A673 (cell line): Measurements from ENCODE around the gene ACOT4.
"Not testable (repeated sequence)": the region's sequence is repeated elsewhere in the genome, so short reads cannot be mapped to it uniquely, and the experiment has no call there.

Experiments used
- EZH2 ChIP-seq: fragments of 200-600 bp; sonication (generic); IDR thresholded peaks from 2 replicates; pipeline ENCODE4 v1.6.1; 2017; ENCODE audit warnings: borderline replicate concordance, low read depth, mild to moderate bottlenecking, mixed read lengths, antibody characterized with exemption, low read length; ENCODE audit not compliant: poor library complexity, severe bottlenecking
- TF ChIP-seq, protein P1 (sequence below): fragments of 300-800, 200-600 bp; sonication (generic); conservative IDR thresholded peaks from 2 replicates; pipeline ENCODE4 v1.5.1; 2017; ENCODE audit warnings: low read depth, mild to moderate bottlenecking, antibody characterized with exemption, low read length, moderate library complexity, mixed read lengths

DNA sequence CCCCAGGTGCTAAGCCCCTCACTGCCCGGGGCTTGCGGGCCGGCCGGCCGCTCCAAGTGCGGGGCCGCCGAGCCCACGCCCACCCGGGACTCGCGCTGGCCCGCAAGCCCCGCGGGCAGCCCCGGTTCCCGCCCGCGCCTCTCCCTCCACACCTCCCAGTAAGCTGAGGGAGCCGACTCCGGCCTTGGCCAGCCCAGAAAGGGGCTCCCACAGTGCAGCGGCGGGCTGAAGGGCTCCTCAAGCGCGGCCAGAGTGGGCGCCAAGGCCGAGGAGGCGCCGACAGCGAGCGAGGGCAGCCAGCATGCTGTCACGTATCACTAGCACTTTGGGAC lies 1.0 kb upstream of the ACOT4 start:
- TF ChIP-seq, protein P1, sequence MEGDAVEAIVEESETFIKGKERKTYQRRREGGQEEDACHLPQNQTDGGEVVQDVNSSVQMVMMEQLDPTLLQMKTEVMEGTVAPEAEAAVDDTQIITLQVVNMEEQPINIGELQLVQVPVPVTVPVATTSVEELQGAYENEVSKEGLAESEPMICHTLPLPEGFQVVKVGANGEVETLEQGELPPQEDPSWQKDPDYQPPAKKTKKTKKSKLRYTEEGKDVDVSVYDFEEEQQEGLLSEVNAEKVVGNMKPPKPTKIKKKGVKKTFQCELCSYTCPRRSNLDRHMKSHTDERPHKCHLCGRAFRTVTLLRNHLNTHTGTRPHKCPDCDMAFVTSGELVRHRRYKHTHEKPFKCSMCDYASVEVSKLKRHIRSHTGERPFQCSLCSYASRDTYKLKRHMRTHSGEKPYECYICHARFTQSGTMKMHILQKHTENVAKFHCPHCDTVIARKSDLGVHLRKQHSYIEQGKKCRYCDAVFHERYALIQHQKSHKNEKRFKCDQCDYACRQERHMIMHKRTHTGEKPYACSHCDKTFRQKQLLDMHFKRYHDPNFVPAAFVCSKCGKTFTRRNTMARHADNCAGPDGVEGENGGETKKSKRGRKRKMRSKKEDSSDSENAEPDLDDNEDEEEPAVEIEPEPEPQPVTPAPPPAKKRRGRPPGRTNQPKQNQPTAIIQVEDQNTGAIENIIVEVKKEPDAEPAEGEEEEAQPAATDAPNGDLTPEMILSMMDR: not testable (repeated sequence)
- TF ChIP-seq EZH2: not testable (repeated sequence)
